Coronary artery (tissue), 2 donors: Measurements from ENCODE around the gene NNMT.
A peak's percentile ranks its signal among the peaks of the same experiment; 100 is the strongest.

Experiments used
- DNase-seq: peaks from one replicate; pipeline ENCODE4 v3.0.0-alpha.2; 2017; ENCODE audit warnings: low spot score
- H3K27ac ChIP-seq, 2 donors: fragments of 200-600 bp; sonication (generic); one replicate each; pipeline ENCODE4 v1.5.1; 2016 to 2019
- H3K4me3 ChIP-seq: fragments of 200-600 bp; sonication (generic); 2 replicates; pipeline ENCODE4 v1.5.1; 2016; ENCODE audit warnings: mild to moderate bottlenecking, moderate library complexity
- TF ChIP-seq, protein P1 (sequence below): fragments of 200-600 bp; sonication (generic); IDR thresholded peaks from one replicate; pipeline ENCODE4 v1.5.1; 2019; ENCODE audit warnings: antibody characterized with exemption

NNMT gene

GRCh38 chr11:114317787-114318137 is 21.6 kb downstream of the NNMT start:
- no peak for DNase-seq
- TF ChIP-seq, protein P1, sequence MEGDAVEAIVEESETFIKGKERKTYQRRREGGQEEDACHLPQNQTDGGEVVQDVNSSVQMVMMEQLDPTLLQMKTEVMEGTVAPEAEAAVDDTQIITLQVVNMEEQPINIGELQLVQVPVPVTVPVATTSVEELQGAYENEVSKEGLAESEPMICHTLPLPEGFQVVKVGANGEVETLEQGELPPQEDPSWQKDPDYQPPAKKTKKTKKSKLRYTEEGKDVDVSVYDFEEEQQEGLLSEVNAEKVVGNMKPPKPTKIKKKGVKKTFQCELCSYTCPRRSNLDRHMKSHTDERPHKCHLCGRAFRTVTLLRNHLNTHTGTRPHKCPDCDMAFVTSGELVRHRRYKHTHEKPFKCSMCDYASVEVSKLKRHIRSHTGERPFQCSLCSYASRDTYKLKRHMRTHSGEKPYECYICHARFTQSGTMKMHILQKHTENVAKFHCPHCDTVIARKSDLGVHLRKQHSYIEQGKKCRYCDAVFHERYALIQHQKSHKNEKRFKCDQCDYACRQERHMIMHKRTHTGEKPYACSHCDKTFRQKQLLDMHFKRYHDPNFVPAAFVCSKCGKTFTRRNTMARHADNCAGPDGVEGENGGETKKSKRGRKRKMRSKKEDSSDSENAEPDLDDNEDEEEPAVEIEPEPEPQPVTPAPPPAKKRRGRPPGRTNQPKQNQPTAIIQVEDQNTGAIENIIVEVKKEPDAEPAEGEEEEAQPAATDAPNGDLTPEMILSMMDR, result no peak
- peak overlapping the region; percentile 18 to 31 for H3K27ac ChIP-seq

DNA sequence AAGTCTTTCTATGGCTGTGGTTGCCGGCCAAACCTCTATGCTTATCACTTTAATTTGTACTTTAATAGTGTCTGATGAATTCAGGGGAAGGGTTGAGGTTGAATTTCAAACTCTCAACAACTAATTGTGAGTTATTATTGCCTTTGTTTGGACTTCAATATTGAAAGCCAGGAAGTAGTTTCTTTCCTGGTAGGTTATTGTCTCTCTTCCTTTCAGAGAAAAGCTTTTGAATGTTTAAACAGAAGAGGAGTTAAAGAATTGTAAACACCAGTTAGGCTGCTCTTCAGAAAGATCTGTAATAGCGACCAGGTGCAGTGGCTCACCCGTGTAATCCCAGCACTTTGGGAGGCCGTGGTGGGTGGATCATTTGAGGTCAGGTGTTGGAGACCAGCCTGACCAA is 22.2 kb downstream of the NNMT start:
- Histone ChIP-seq H3K27ac (peak overlapping the region in 1 of 2 donors; percentile 26), H3K4me3 (no peak overlapping the region)
- TF ChIP-seq, protein P1, result no peak
- DNase-seq, result no peak

More at GRCh38 chr11:114317787-114318137, 21.6 kb downstream of the NNMT start:
- no peak overlapping the region for H3K4me3 ChIP-seq

DNA sequence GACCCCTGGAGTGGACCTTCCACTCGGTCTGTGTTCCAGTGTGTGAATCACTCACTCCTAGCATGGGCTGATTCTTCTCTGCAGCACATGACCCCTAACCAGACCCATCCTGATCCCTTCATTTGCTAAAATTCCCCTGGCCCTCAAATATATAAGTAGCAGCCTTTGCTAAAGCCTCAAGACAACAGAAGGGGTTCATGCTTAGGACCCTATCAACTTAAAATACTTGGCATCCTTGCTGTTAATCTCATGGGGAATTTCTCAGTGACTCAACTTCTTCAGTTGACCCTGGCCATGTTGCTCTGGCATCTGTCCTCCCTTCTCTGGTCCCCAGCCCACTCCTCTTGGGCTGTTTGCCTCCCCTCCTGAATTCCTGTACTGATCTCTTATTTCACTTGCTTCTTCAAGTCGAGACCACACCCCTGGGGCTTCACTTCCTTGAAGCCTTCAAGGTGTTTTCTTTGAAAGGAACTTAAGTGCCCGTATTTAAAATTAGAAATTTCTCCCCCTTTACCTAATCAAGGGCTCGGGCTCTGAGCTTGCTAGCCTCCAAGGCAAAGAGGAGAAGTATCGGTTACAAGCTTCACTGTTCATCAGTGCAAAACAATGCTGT is 23.6 kb downstream of the NNMT start:
- no peak for DNase-seq
- Histone ChIP-seq H3K4me3 (no peak overlapping the region), H3K27ac (peak overlapping the region in 1 of 2 donors; percentile 25)
- TF ChIP-seq, protein P1, result no peak

GRCh38 chr11:114321621-114322257 is 25.5 kb downstream of the NNMT start:
- DNase-seq, result no peak
- TF ChIP-seq, protein P1, result no peak

GRCh38 chr11:114322934-114323333 is 26.7 kb downstream of the NNMT start:
- H3K27ac ChIP-seq, result peak overlapping the region; percentile 54 to 82
- no peak for DNase-seq
- TF ChIP-seq, protein P1, result no peak
- no peak overlapping the region for H3K4me3 ChIP-seq

More at GRCh38 chr11:114321621-114322257, 25.5 kb downstream of the NNMT start:
- H3K27ac ChIP-seq, result peak overlapping the region; percentile 54 to 82
- no peak overlapping the region for H3K4me3 ChIP-seq

- DNase-seq, result no peak
- TF ChIP-seq, protein P1, result no peak
- no peak overlapping the region for H3K27ac ChIP-seq
- H3K4me3 ChIP-seq, result no peak overlapping the region
Observed at GRCh38 chr11:114326151-114326550, 30.0 kb downstream of the NNMT start.

- no peak overlapping the region for H3K4me3 ChIP-seq
- DNase-seq, result no peak
- TF ChIP-seq, protein P1, result no peak
- no peak overlapping the region for H3K27ac ChIP-seq
Observed at GRCh38 chr11:114326776-114327175, 30.6 kb downstream of the NNMT start.
